Measurements from ENCODE around the gene LRRN2. TPM values are rescaled to one million over a fixed set of nuclear protein-coding genes. Genes with fewer than 3 reads are reported as not detected.

Gene LRRN2
- total RNA-seq, 2 experiments from 2014 or later: not detected

- Histone ChIP-seq H3K9me3 (ENCODE audit: control insufficient read depth in 1 of 2, insufficient read depth in 1 of 2, low read length in 2 of 2) (peaks cover 0 to 5% of the 10 kb centered on the region in 2 experiments), H3K4me1 (ENCODE audit: insufficient read depth, low read length) (no peaks in the 10 kb centered on the region), H3K4me3 (ENCODE audit: low read length) (no peak overlapping the region), H3K27me3 (ENCODE audit: control insufficient read depth in 1 of 2, insufficient read depth in 2 of 2, low read length in 2 of 2) (peaks cover 5 to 11% of the 10 kb centered on the region in 2 experiments), H3K27ac (ENCODE audit: low read depth in 1 of 2, low read length in 2 of 2) (no peak overlapping the region), H3K36me3 (ENCODE audit: insufficient read depth, low read length) (no peaks in the 10 kb centered on the region)
- TF ChIP-seq CTCF (IDR thresholded peaks at IDR 0.05): no peak
- POLR2A ChIA-PET: no interaction called here
- peaks cover 8% of the 10 kb centered on the region for H3K4me1 Mint-ChIP-seq (ENCODE audit: low read depth)
- no peak for DNase-seq
- H3K4me3 Mint-ChIP-seq: no peak overlapping the region
- no peak overlapping the region for H3K27ac Mint-ChIP-seq
- ATAC-seq (ENCODE audit: poor library complexity): no peak
- intact Hi-C loops (cut with DNase I, micrococcal nuclease): no loop called here
- peaks cover 40% of the 10 kb centered on the region for H3K27me3 Mint-ChIP-seq
- no peaks in the 10 kb centered on the region for H3K9me3 Mint-ChIP-seq
- H3K36me3 Mint-ChIP-seq (ENCODE audit: low read depth): no peaks in the 10 kb centered on the region
- CTCF ChIA-PET: no interaction called here
These were observed 29.4 kb upstream of the LRRN2 start for GRCh38 chr1:204714861-204715511.

GRCh38 chr1:204714194-204714860 lies 28.8 kb upstream of the LRRN2 start:
- Mint-ChIP-seq H3K9me3 (no peaks in the 10 kb centered on the region), H3K27ac (no peak overlapping the region), H3K4me1 (ENCODE audit: low read depth) (peaks cover 8% of the 10 kb centered on the region), H3K36me3 (ENCODE audit: low read depth) (no peaks in the 10 kb centered on the region), H3K27me3 (peaks cover 40% of the 10 kb centered on the region), H3K4me3 (no peak overlapping the region)
- Histone ChIP-seq H3K36me3 (ENCODE audit: insufficient read depth, low read length) (no peaks in the 10 kb centered on the region), H3K9me3 (ENCODE audit: control insufficient read depth in 1 of 2, insufficient read depth in 1 of 2, low read length in 2 of 2) (peaks cover 0 to 5% of the 10 kb centered on the region in 2 experiments), H3K27me3 (ENCODE audit: control insufficient read depth in 1 of 2, insufficient read depth in 2 of 2, low read length in 2 of 2) (peaks cover 5 to 11% of the 10 kb centered on the region in 2 experiments), H3K4me1 (ENCODE audit: insufficient read depth, low read length) (no peaks in the 10 kb centered on the region), H3K27ac (ENCODE audit: low read depth in 1 of 2, low read length in 2 of 2) (no peak overlapping the region), H3K4me3 (ENCODE audit: low read length) (no peak overlapping the region)
- no peak for DNase-seq
- ChIA-PET POLR2A (no interaction called here), CTCF (no interaction called here)
- no peak for ATAC-seq (ENCODE audit: poor library complexity)
- no peak for TF ChIP-seq CTCF (IDR thresholded peaks at IDR 0.05)
- intact Hi-C loops (cut with DNase I, micrococcal nuclease): no loop called here

GRCh38 chr1:204713541-204713940 lies 28.0 kb upstream of the LRRN2 start:
- Mint-ChIP-seq H3K27me3 (peaks cover 42% of the 10 kb centered on the region), H3K9me3 (no peaks in the 10 kb centered on the region), H3K27ac (no peak overlapping the region), H3K4me3 (no peak overlapping the region), H3K4me1 (ENCODE audit: low read depth) (peaks cover 8% of the 10 kb centered on the region), H3K36me3 (ENCODE audit: low read depth) (no peaks in the 10 kb centered on the region)
- Histone ChIP-seq H3K9me3 (ENCODE audit: control insufficient read depth in 1 of 2, insufficient read depth in 1 of 2, low read length in 2 of 2) (peaks cover 0 to 5% of the 10 kb centered on the region in 2 experiments), H3K36me3 (ENCODE audit: insufficient read depth, low read length) (no peaks in the 10 kb centered on the region), H3K27me3 (ENCODE audit: control insufficient read depth in 1 of 2, insufficient read depth in 2 of 2, low read length in 2 of 2) (peaks cover 5 to 11% of the 10 kb centered on the region in 2 experiments), H3K27ac (ENCODE audit: low read depth in 1 of 2, low read length in 2 of 2) (no peak overlapping the region), H3K4me3 (ENCODE audit: low read length) (no peak overlapping the region), H3K4me1 (ENCODE audit: insufficient read depth, low read length) (no peaks in the 10 kb centered on the region)
- intact Hi-C loops (cut with DNase I, micrococcal nuclease): loop anchor here in 1 of 2 experiments (2.0 kb wide), 1 partner anchor 19 kb away; no protein-coding TSS in a partner anchor
- DNase-seq (no peak), ATAC-seq (ENCODE audit: poor library complexity) (no peak)
- ChIA-PET CTCF (no interaction called here), POLR2A (no interaction called here)
- TF ChIP-seq CTCF (IDR thresholded peaks at IDR 0.05): no peak
